IgD-negative memory B cell (primary cell): Measurements from ENCODE around the gene TMEM44. TPM values are rescaled to one million over a fixed set of nuclear protein-coding genes. Genes with fewer than 3 reads are reported as not detected.
"Not testable (repeated sequence)": the region's sequence is repeated elsewhere in the genome, so short reads cannot be mapped to it uniquely, and the experiment has no call there.

Source experiments
- H3K27ac Mint-ChIP-seq, 3 donors: one replicate each; pipeline ENCODE4 v1.8.0; 2020 to 2022; ENCODE audit warnings: mild to moderate bottlenecking in 3 of 3, mixed read lengths in 3 of 3, moderate library complexity in 1 of 3
- H3K27me3 Mint-ChIP-seq: one replicate; pipeline ENCODE4 v1.8.0; 2021; ENCODE audit warnings: mixed read lengths
- H3K36me3 Mint-ChIP-seq: one replicate; pipeline ENCODE4 v1.8.0; 2020; ENCODE audit warnings: mild to moderate bottlenecking, mixed read lengths
- H3K4me1 Mint-ChIP-seq, 3 donors: one replicate each; pipeline ENCODE4 v1.8.0; 2020 to 2022; ENCODE audit warnings: mixed read lengths in 3 of 3, mild to moderate bottlenecking in 1 of 3
- H3K4me3 Mint-ChIP-seq, 4 donors: one replicate each; pipeline ENCODE4 v1.8.0; 2020 to 2022; ENCODE audit warnings: mild to moderate bottlenecking in 4 of 4, mixed read lengths in 4 of 4, moderate library complexity in 3 of 4
- H3K9me3 Mint-ChIP-seq, 3 donors: one replicate each; pipeline ENCODE4 v1.8.0; 2020 to 2021; ENCODE audit warnings: mixed read lengths in 3 of 3, mild to moderate bottlenecking in 1 of 3
- polyA plus RNA-seq: library from polyadenylated mRNA; unstranded; fragments of 300-500 nt; fragmentation: Illumina TruSeq; gene quantifications from one replicate; pipeline ENCODE4 v1.2.3, GENCODE V29; 2021

TMEM44 gene
- polyA plus RNA-seq, 1 donor from 2014 or later: 2.2 TPM

GRCh38 chr3:194608981-194609380, 24.2 kb downstream of the TMEM44 start:
- peaks cover 1% of the 10 kb centered on the region for H3K36me3 Mint-ChIP-seq

GRCh38 chr3:194607592-194608389, 25.4 kb downstream of the TMEM44 start:
- Mint-ChIP-seq H3K27me3 (no peaks in the 10 kb centered on the region), H3K4me3 (no peak overlapping the region), H3K36me3 (peaks cover 1% of the 10 kb centered on the region), H3K27ac (no peak overlapping the region), H3K9me3 (no peaks in the 10 kb centered on the region), H3K4me1 (peaks cover 0 to 2% (median 0%) of the 10 kb centered on the region in 3 donors)

More at GRCh38 chr3:194608981-194609380, 24.2 kb downstream of the TMEM44 start:
- Mint-ChIP-seq H3K4me1 (peaks cover 0 to 2% (median 0%) of the 10 kb centered on the region in 3 donors), H3K4me3 (no peak overlapping the region), H3K9me3 (no peaks in the 10 kb centered on the region), H3K27ac (no peak overlapping the region), H3K27me3 (no peaks in the 10 kb centered on the region)

GRCh38 chr3:194606941-194607340, 26.3 kb downstream of the TMEM44 start:
- Mint-ChIP-seq H3K9me3 (no peaks in the 10 kb centered on the region), H3K4me1 (no peaks in the 10 kb centered on the region), H3K4me3 (no peak overlapping the region), H3K36me3 (peaks cover 1% of the 10 kb centered on the region), H3K27me3 (no peaks in the 10 kb centered on the region), H3K27ac (no peak overlapping the region)

GRCh38 chr3:194606163-194606562, 27.1 kb downstream of the TMEM44 start:
- no peaks in the 10 kb centered on the region for H3K9me3 Mint-ChIP-seq
- no peak overlapping the region for H3K4me3 Mint-ChIP-seq
- H3K4me1 Mint-ChIP-seq: no peaks in the 10 kb centered on the region
- H3K27ac Mint-ChIP-seq: no peak overlapping the region
- H3K27me3 Mint-ChIP-seq: no peaks in the 10 kb centered on the region
- peaks cover 4% of the 10 kb centered on the region for H3K36me3 Mint-ChIP-seq

GRCh38 chr3:194605314-194605713, 27.9 kb downstream of the TMEM44 start:
- H3K27me3 Mint-ChIP-seq, H3K36me3 Mint-ChIP-seq, H3K4me3 Mint-ChIP-seq, H3K27ac Mint-ChIP-seq, H3K4me1 Mint-ChIP-seq, H3K9me3 Mint-ChIP-seq: not testable (repeated sequence)

- Mint-ChIP-seq H3K36me3 (peaks cover 4% of the 10 kb centered on the region), H3K9me3 (no peaks in the 10 kb centered on the region), H3K4me1 (no peaks in the 10 kb centered on the region), H3K4me3 (no peak overlapping the region), H3K27me3 (no peaks in the 10 kb centered on the region), H3K27ac (no peak overlapping the region)
Observed at GRCh38 chr3:194604837-194605236, 28.4 kb downstream of the TMEM44 start.

- Mint-ChIP-seq H3K36me3 (peaks cover 4% of the 10 kb centered on the region), H3K4me3 (no peak overlapping the region), H3K27ac (no peak overlapping the region), H3K27me3 (no peaks in the 10 kb centered on the region), H3K4me1 (no peaks in the 10 kb centered on the region), H3K9me3 (no peaks in the 10 kb centered on the region)
Observed at GRCh38 chr3:194604126-194604525, 29.1 kb downstream of the TMEM44 start.

GRCh38 chr3:194602669-194603171, 30.5 kb downstream of the TMEM44 start:
- H3K9me3 Mint-ChIP-seq: no peaks in the 10 kb centered on the region
- peaks cover 2% of the 10 kb centered on the region for H3K27me3 Mint-ChIP-seq
- peaks cover 2% of the 10 kb centered on the region for H3K36me3 Mint-ChIP-seq
- no peak overlapping the region for H3K27ac Mint-ChIP-seq
- H3K4me1 Mint-ChIP-seq: no peaks in the 10 kb centered on the region
- H3K4me3 Mint-ChIP-seq: no peak overlapping the region

- Mint-ChIP-seq H3K27me3 (peaks cover 2% of the 10 kb centered on the region), H3K27ac (no peak overlapping the region), H3K36me3 (peaks cover 2% of the 10 kb centered on the region), H3K4me3 (no peak overlapping the region), H3K9me3 (no peaks in the 10 kb centered on the region), H3K4me1 (peaks cover 0 to 5% (median 4%) of the 10 kb centered on the region in 3 donors)
Observed at GRCh38 chr3:194598771-194599557, 34.3 kb downstream of the TMEM44 start.

GRCh38 chr3:194596906-194597305, 36.3 kb downstream of the TMEM44 start:
- H3K27ac Mint-ChIP-seq: no peak overlapping the region
- H3K36me3 Mint-ChIP-seq: peaks cover 2% of the 10 kb centered on the region
- H3K4me3 Mint-ChIP-seq: no peak overlapping the region
- H3K4me1 Mint-ChIP-seq: peaks cover 6 to 14% (median 10%) of the 10 kb centered on the region in 3 donors
- peaks cover 2% of the 10 kb centered on the region for H3K27me3 Mint-ChIP-seq
- H3K9me3 Mint-ChIP-seq: no peaks in the 10 kb centered on the region

GRCh38 chr3:194592798-194593752, 40.1 kb downstream of the TMEM44 start:
- Mint-ChIP-seq H3K9me3 (no peaks in the 10 kb centered on the region), H3K4me3 (peak overlapping the region; percentile 34 to 76 (median 67)), H3K36me3 (peaks cover 3% of the 10 kb centered on the region), H3K27ac (peak overlapping the region in 1 of 3 donors; percentile 42), H3K27me3 (no peaks in the 10 kb centered on the region), H3K4me1 (peaks cover 6 to 14% (median 10%) of the 10 kb centered on the region in 3 donors)

- Mint-ChIP-seq H3K27me3 (no peaks in the 10 kb centered on the region), H3K4me3 (no peak overlapping the region), H3K36me3 (peaks cover 3% of the 10 kb centered on the region), H3K4me1 (peaks cover 16 to 24% (median 18%) of the 10 kb centered on the region in 3 donors), H3K27ac (no peak overlapping the region), H3K9me3 (peaks cover 0 to 12% (median 0%) of the 10 kb centered on the region in 3 donors)
Observed at GRCh38 chr3:194588741-194589140, 44.5 kb downstream of the TMEM44 start.

GRCh38 chr3:194588236-194588635, 45.0 kb downstream of the TMEM44 start:
- no peaks in the 10 kb centered on the region for H3K27me3 Mint-ChIP-seq
- peaks cover 0 to 12% (median 0%) of the 10 kb centered on the region in 3 donors for H3K9me3 Mint-ChIP-seq
- no peak overlapping the region for H3K27ac Mint-ChIP-seq
- no peak overlapping the region for H3K4me3 Mint-ChIP-seq
- H3K36me3 Mint-ChIP-seq: peaks cover 3% of the 10 kb centered on the region
- peaks cover 16 to 24% (median 16%) of the 10 kb centered on the region in 3 donors for H3K4me1 Mint-ChIP-seq

GRCh38 chr3:194587438-194587931, 45.7 kb downstream of the TMEM44 start:
- peak overlapping the region in 1 of 4 donors; percentile 3 for H3K4me3 Mint-ChIP-seq
- H3K9me3 Mint-ChIP-seq: peaks cover 0 to 12% (median 0%) of the 10 kb centered on the region in 3 donors
- H3K36me3 Mint-ChIP-seq: peaks cover 3% of the 10 kb centered on the region
- peaks cover 10 to 18% (median 10%) of the 10 kb centered on the region in 3 donors for H3K4me1 Mint-ChIP-seq
- H3K27ac Mint-ChIP-seq: no peak overlapping the region
- no peaks in the 10 kb centered on the region for H3K27me3 Mint-ChIP-seq
